ENCODE results near the gene HOXA7.

Gene HOXA7

DNA sequence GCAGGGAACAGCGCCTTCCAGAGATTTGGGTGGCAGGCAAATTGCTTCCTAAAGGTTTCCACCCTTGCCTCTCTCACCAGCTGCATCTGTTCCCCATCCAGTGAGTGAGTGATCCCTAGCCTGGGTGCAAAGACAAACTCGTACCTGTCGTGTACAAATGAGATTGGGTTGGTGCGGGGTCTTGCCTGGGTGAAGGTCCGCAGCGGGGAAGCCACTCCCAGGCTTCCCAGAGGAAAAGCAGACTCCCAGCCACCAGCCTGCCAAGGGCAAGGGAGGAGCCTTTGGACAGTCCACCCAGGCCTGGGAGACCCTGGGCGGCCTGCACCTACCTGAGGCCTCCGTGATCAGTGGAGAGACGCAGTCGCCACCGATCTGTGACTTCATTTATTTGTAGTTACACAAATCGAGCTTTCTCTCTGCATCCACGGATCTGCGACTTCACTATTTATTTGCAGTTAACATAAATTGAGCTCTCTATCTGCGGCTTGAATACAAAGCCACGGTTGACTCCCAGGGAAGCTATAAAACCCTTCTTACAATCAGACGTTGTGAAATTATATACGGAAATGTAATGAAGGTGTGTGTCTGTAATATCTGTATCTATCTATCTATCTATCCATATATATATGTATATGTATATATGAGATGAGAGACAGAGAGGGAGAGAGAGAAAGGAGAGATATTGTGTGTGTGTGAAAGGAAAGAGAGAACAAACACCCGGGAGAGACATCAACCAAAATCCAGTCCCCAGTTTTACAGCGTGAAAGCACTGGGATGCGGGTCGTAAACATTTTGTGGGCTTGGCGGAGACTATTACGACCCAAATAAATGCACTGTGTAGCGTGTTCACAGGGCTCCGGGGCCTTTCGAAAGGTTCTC lies 3.0 kb upstream of the HOXA7 start:
- DNase-seq (ENCODE audit: low read depth in 2 of 2), result no peak

- no peak for DNase-seq (ENCODE audit: low read depth in 2 of 2)
Measured at GRCh38 chr7:27158436-27159265, 2.2 kb upstream of the HOXA7 start.

- DNase-seq (ENCODE audit: low read depth in 2 of 2), result no peak
Measured at GRCh38 chr7:27157702-27158431, 1.4 kb upstream of the HOXA7 start.

GRCh38 chr7:27156916-27157701 lies 634 bp upstream of the HOXA7 start:
- no peak for DNase-seq (ENCODE audit: low read depth in 2 of 2)

DNA sequence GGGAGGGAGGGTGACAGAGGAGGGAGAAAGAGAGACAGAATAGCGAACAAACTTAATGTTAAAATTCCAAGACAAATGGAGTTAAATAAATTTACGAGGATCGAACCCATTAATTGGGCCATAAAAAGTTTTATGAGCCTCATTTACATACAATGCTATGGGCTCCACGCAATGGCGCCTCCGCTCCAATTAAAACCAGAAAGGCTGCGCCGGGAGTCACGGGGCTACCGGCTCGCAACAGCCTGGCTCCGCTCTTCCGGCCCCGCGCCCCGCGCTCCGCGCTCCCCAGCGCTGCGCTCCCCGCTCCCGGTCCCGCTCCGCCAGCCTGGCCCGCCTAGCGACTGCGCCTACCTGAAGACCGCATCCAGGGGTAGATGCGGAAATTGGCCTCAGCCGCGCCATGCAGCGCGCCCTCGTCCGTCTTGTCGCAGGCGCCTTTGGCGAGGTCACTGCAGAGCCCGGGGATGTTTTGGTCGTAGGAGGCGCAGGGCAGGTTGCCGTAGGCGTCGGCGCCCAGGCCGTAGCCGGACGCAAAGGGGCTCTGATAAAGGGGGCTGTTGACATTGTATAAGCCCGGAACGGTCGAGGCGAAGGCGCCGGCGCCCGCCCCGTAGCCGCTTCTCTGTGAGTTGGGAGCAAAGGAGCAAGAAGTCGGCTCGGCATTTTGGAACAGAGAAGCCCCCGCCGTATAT lies 513 bp downstream of the HOXA7 start:
- no peak for DNase-seq (ENCODE audit: low read depth in 2 of 2)

- no peak for DNase-seq (ENCODE audit: low read depth in 2 of 2)
Measured at GRCh38 chr7:27154901-27155815, 1.3 kb downstream of the HOXA7 start.

DNA sequence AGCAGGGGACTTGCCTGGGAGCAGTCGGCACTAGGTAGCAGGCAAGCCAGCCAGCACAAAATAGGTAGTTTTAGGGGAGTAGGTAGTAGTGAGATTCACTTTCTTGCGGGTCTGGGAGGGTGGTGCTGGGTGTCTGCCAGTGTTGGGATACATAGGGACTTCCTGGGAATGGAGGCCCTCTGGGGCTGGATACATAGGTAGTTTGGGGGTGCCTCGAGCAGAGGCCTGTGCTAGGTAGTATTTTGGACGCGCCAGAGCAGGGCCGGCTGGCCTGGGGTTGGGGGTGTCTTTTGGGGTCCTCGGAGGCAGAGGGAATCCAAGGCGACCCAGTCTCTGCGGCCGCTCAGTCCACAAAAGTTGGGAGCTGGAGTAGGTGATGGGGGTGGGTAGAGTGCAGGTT lies 2.1 kb downstream of the HOXA7 start:
- no peak for DNase-seq (ENCODE audit: low read depth in 2 of 2)

- no peak for DNase-seq (ENCODE audit: low read depth in 2 of 2)
Measured at GRCh38 chr7:27153526-27153925, 2.9 kb downstream of the HOXA7 start.

GRCh38 chr7:27152816-27153442 lies 3.5 kb downstream of the HOXA7 start:
- no peak for DNase-seq (ENCODE audit: low read depth in 2 of 2)

DNA sequence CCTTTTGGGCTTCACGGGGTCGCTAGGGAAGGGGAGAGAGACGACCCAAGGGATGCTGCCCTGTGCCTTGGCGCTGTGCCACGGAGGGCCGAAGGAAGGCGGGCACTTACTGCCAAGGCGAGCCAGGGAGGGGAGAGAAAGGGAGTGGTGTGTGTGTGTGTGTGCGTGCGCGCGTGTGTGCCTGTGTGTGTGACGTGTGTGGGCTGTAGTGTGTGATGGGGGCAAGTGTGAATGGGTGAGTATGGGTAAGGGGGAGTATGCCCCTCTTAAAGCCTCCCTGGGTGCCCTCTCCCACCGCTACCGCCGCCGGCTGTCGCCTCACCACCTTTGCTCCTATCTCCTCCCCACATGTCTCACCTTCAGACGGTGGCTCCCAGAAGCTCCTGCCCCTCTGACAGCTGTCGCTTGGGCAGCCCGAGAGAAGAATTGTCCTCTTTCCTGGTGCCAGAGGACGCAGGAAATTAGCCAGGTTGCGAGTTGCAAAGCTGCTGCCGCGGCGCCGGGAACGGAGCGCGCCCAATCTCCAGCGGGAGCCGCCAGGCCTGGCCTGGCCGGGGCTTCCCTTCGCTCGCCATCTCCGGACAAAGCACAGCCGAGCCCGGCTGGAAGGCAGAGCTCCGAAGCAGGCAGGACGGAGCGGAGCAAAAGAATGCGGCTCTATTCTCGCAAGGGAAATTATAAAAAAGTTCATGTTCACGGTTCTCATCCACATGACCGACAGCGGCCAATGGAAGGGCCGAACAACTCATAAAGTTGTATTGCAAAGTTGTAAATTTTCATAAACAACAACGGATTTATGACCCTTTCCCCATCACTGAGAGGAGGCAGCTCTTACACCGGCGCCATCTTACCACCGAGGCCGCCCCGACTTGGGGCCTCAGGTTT lies 4.3 kb downstream of the HOXA7 start, which contains the start of gene HOXA3:
Gene HOXA3, minus strand, starts transcription at position 653 of the 885 bp plus-strand sequence. CDS start 41,943 bp downstream, outside the sequence.
- no peak for DNase-seq (ENCODE audit: low read depth in 2 of 2)

DNA sequence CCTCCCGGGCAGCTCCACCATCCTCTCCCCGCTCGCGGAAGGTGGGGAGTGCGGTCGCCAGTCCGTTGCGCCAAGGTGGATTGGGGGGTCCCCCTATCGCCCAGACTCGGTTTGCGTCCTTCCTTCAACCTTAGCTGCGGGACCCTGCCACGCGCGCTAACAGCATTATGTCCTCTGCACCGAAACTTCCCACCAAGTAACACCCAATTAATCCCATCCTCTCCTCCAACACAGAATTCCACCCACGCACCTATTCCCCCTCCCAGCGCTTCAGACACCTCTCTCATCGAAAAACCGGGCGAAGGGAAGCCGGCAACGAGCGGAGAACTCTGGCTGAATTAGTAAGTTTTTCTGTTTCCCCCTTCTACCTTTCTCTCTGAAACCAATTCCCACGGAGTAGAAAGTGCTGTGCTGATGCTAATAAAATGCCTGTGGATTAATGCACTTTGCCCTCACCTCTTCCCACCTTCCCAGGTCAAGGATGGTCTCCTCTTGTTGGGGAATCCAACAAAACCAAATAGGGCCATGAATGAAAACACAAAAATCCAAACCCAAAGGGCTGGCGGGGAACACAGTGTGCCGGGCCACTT lies 5.0 kb downstream of the HOXA7 start:
- DNase-seq (ENCODE audit: low read depth in 2 of 2), result no peak

GRCh38 chr7:27150568-27151340 lies 5.7 kb downstream of the HOXA7 start:
- DNase-seq (ENCODE audit: low read depth in 2 of 2), result peak; percentile 49 to 59

GRCh38 chr7:27149842-27150567 lies 6.5 kb downstream of the HOXA7 start:
- DNase-seq (ENCODE audit: low read depth in 2 of 2), result no peak

GRCh38 chr7:27148756-27149641 lies 7.5 kb downstream of the HOXA7 start:
- no peak for DNase-seq (ENCODE audit: low read depth in 2 of 2)

Measured in stimulated activated CD4-positive, alpha-beta T cell treated with anti-CD3 and anti-CD28 coated beads, Interleukin-4, amount 100 ng/mL, for 48 hours (primary cell).